HG03558 (cell line): ENCODE data around the gene RPL27A.

ENCODE experiments used
- ATAC-seq: cut with Tn5 transposase; IDR thresholded peaks from one replicate; pipeline ENCODE4 v1.9.1; 2021; ENCODE audit warnings: moderate number of reproducible peaks; ENCODE audit not compliant: unreplicated experiment; ENCODE audit errors: extremely low read depth

Gene RPL27A

GRCh38 chr11:8671651-8672062 lies 10.9 kb upstream of the RPL27A start:
- no peak for ATAC-seq

GRCh38 chr11:8672346-8672745 lies 10.2 kb upstream of the RPL27A start:
- no peak for ATAC-seq

- ATAC-seq, result no peak
Measured at GRCh38 chr11:8674859-8675258, 7.7 kb upstream of the RPL27A start.

GRCh38 chr11:8676458-8676857 lies 6.1 kb upstream of the RPL27A start:
- ATAC-seq, result no peak

GRCh38 chr11:8679006-8679405 lies 3.6 kb upstream of the RPL27A start:
- ATAC-seq, result no peak

- ATAC-seq, result no peak
Measured at GRCh38 chr11:8681837-8682302, 722 bp upstream of the RPL27A start.

GRCh38 chr11:8683115-8683807 lies 669 bp downstream of the RPL27A start:
- ATAC-seq, result no peak

GRCh38 chr11:8684600-8685290 lies 2.2 kb downstream of the RPL27A start:
- no peak for ATAC-seq

- ATAC-seq, result no peak
Measured at GRCh38 chr11:8685306-8685705, 2.7 kb downstream of the RPL27A start.

GRCh38 chr11:8685820-8686219 lies 3.2 kb downstream of the RPL27A start:
- ATAC-seq, result no peak

GRCh38 chr11:8686325-8686724 lies 3.7 kb downstream of the RPL27A start:
- ATAC-seq, result no peak

GRCh38 chr11:8688414-8689362 lies 6.1 kb downstream of the RPL27A start:
- ATAC-seq, result peak; percentile 88

GRCh38 chr11:8689726-8690255 lies 7.2 kb downstream of the RPL27A start:
- no peak for ATAC-seq

- ATAC-seq, result no peak
Measured at GRCh38 chr11:8690374-8691342, 8.1 kb downstream of the RPL27A start.

GRCh38 chr11:8691601-8692000 lies 9.0 kb downstream of the RPL27A start:
- ATAC-seq, result no peak

GRCh38 chr11:8692417-8692816 lies 9.8 kb downstream of the RPL27A start:
- ATAC-seq, result no peak

- ATAC-seq, result no peak
Measured at GRCh38 chr11:8693010-8693551, 10.5 kb downstream of the RPL27A start.

GRCh38 chr11:8693555-8693954 lies 11.0 kb downstream of the RPL27A start:
- no peak for ATAC-seq

GRCh38 chr11:8694137-8694536 lies 11.5 kb downstream of the RPL27A start:
- ATAC-seq, result no peak
